GM21737 (cell line): Measurements from ENCODE around the gene PDE4D.
"Not testable (repeated sequence)": the region's sequence is repeated elsewhere in the genome, so short reads cannot be mapped to it uniquely, and the experiment has no call there.

ENCODE experiments used
- ATAC-seq: cut with Tn5 transposase; IDR thresholded peaks from one replicate; pipeline ENCODE4 v1.9.1; 2021; ENCODE audit warnings: mild to moderate bottlenecking, moderate library complexity; ENCODE audit not compliant: unreplicated experiment

Gene PDE4D

DNA sequence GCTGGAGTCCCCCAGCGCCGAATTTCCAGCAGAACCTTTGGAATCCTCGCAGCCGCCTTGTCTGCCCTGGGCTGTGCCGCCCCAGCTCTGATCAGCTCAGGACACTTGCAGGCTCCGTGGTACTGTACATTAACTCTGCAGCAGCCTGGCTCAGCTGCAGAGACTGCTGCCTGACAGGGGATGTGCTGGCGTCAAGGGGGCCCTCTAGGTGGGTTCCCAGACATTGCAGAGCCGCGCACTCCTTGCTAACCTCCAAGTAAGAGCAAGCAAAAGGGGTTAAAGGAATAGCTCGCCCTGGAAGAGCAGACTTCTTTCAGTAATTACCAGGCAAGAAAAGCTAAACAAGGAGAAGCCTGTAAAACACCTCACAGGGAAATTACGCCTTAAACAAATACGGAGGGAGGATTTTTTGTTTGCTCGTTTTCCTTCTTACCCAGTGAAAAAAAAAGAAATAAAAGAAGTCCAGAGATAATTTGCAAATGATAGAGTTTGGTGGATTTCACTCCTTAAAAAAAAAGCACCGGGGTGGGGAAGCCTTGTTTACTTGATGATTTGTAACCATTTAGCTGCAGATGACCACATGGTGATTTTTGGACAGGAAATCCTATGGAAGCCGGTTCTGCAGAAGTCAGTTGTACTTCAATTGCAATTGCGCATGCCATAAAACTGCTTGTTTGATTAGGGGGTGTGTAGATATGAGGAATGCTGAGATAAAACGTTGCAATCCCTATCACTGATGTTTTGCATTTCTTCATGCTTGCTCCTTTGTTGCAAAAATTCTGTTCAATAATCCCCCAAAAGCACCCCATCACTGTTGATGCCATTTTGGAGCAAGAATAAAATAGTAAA lies 305.8 kb downstream of the PDE4D start:
- ATAC-seq, result no peak

DNA sequence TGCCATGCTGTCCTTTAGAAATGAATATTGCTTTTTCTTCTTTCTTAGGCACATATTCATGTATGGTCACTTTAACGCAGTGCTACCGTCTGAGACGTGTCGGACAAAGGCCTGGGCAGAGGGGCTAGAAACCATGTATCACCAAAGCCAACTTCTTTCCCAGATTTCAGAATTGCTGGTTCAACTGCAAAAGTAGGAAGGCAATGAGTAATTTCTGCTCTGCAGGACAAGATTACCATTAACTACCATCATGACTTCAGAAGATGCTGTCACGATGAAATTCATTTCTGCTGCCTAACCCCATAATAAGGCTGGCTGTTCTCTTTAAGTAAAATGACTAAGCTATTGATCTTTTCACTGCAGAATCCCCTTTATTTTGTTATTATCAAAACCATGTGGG lies 306.7 kb downstream of the PDE4D start:
- no peak for ATAC-seq

DNA sequence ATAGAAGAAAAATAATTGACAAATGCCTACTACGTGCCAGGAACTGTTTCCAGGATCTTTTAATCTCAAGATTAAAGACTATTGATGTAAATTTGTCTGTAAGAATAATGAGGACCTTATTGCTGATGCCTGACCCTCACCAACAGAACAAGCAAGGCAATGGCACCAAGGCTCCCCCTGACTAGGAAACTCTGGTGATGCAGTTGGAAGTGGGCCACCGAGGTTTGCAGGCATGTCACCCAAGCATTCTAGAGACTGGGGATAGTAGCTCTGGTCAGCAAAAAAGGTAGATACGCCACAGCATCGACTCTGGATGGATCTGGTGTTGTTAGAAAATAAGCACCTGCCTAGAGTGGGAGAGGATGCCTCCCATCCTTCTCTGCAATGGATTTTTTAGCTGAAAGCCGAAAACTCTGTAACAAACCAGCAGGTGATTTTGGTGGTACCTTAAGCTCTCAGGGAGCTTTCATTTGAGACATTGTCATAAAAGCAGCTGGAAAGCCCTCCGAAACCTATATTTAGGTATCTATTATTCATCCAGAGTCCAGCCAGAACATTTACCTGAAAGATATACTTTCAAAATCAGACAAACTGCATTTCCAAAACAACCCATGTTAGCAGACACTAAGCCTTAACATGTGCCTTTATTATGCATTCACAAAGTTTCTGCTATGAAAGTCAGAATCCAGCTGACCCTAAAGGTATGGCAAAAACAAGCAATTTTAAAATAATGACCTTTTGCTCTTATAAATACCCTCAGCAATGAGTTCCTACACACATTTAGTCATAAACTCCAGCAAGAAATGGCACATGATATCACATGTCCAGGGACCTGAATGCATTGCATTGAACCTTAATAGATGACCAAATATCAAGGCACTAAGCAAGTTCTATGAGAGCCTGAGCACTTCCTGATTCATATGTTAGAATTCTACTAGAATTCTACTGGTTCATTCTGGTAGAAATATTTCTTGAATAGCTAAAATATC lies 308.4 kb downstream of the PDE4D start:
- ATAC-seq, result no peak

DNA sequence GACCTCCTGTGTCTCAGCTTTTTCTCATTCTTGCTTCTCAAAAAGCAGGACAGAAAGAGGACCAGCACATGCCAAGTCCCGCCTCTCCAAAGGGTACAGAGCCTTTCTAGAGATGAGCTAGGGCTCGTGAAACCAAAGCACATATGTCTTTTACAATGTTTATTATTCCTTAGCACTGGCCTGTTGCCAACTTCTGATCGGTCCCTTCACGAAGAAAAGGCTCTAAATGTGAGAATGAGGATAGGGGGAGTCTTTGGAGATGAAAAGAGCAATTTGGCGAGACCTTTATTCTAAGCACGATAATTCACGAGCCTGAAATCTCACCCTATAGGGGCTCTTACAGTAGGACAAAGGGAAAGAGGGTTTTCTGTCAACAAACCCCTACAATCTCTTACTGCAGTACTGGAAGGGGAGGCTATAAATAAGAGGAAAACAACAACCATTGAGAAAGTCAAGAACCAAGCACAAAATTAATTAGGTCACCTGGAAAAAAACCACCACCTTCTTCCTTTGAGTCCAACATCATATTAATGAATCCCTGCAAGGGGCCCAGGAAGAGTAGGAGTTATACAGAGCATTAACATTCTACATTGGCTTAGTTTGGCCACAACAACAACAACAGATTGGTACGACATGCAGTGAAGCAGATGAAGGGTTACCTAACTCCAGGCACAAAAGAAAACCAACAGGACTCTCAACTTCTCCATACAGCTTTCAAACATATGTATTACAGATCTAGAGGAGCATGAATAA lies 309.5 kb downstream of the PDE4D start:
- ATAC-seq, result no peak

DNA sequence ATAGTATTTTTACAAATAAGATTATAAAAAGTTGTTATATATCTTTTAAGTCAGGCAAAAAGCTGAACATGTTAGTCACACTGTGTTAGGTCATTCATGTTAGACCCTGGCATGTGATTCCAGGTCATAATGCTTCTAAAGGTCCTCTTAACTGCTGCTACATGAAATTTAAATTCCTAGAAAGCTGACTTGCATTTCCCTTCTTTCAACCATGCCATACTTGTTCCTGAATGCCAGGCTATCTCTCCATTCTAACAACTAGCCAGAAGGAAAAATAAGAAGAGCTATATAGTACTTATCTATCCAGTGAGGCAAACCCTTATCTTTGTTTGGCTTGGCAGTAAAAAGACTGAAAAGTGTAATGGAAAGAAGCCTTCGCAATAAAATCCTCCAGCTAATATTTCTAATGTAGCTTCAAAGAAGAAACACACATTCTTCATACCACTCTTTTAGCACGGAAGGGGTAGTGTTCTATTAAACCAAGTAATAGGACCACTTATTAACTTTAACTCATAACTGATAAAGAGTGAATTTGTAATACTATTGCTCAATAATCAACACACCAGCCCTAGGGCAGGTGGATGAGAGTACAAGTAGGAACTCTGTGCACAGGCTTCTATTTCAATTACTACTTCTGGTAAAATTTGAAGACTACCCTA lies 310.2 kb downstream of the PDE4D start:
- ATAC-seq, result no peak

DNA sequence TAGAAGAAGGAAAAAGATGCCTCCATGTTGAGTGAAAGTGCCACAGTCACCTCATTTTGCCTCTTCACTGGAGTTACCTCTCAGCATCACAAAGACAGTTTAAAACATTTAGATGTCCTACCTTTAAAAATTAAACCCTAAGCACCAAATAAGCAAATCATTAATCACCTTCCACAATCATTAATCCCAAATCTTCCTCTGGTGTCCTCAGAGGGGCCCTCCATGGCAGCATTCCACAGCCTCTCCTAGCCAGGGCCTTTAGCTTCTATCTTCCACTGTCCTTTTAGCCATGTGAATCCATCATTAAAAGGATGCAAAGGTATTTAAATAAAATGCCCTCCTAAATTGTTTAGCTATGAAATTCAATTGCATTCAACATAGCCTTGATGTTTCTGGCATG lies 310.8 kb downstream of the PDE4D start:
- ATAC-seq, result no peak

DNA sequence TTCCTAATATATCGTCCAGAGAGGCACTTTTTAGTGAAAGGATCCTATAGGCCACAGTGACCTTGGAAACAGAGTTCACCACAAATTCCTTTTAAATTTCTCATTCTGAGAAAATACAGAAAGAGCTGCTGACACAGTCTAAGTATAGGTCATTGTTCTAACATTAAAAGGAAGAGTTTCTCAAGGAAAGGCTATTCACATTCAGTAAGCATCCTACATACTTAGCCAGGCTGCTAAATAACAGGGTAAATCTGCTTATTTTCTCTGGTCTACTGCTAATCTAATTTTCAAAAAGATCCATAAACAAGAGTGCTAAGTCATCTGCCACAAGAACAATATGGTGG lies 313.7 kb downstream of the PDE4D start:
- ATAC-seq, result no peak

DNA sequence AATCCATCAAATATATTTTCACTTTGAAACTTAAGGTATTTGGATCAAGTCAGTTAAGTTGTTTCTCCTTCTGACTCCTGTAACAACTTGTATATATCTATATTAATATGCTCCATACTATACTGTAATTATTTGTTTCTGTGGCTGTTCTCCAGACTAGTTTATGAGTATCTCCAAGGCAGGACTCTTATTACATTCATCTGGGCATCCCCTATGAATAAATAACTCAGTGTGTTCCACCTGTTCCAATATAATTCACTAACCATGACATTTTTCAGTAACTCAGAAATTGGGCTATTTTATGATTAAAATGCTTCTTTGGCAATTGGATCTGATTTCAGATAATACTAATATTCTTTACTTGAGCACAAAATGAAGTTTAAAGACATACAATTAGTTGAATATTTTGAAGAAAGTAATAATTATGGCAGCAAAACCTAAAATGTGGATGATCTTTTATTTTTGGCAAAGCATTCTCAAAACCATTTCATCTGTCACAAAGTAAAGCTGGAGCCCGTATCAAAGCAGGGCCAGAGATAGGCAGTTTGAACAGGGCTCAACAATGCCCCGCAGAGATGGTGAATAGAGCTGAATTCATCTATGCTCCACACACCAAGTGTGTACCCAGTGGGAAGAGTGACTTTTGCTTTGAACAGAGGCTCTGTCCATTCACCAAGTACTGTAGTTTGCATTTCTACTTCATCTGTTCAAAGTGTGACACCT lies 314.3 kb downstream of the PDE4D start:
- ATAC-seq, result no peak

DNA sequence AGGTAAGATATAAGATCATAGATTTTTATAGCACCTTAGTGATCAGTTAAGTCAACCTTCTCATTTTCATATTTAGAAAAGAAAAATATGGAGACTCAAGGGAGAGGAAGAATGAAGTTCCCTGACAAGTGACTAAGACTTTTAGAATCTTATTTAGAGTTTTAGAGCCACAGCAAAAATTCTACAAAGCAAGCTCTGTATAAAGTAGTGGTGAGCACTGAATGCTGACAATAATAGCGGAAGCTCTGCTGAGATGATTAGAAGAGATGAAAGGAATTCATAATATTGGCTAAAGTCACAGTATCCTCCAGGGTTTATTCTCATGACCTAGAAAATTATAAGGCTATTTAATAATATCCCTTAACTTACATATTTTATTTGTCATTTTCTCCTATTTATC lies 316.0 kb downstream of the PDE4D start:
- ATAC-seq, result no peak

DNA sequence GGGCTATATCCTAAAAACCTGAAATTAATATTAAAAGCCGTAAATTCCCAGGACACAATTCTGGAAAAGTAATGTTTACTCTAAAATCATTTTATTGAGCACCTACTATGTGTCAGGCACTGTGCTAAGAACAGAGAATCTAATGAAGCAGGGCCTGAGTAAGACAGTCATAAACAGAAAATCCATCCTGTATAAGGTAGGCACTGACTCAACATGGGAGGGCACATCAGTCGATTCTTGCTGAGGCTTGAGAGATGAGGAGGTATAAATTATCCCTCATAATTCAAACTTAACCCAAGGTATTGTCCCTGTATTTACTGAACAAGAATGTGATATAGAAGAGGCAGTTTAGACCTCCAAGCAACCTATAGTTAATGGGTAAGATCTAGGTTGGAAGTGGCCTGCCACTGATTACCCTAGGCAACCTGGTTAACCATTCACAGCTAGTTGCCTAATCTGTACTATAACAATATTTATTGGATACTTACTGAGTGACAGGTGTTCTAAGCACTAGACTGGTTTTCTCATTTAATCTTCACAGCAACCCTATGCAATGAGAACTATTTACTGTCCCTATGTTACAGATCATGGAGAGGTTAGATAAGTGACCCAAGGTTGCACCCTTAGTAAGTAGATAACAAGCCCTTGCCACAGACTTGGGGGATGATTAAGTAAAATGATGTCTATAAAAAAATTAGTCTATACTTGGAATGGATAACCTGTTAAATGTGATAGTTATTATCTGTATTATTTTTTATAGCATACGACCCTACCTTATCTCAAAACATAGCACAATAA lies 317.7 kb downstream of the PDE4D start:
- ATAC-seq, result no peak

DNA sequence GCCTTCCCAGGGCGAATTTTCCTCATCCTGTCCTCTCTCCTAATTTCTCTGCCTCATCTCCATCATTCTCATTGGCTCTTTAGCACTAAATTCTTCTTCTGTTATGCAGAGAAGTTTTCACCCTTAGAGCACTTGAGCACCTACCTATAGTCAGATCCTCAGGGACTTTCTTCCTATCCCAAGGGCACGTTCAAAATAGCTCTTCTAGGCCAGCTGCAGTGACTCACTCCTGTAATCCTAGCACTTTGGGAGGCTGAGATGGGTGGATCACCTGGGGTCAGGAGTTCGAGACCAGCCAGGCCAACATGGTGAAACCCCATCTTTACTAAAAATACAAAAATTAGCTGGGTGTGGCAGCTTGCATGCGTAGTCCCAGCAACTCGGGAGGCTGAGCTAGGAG lies 320.0 kb downstream of the PDE4D start:
- not testable (repeated sequence) for ATAC-seq

DNA sequence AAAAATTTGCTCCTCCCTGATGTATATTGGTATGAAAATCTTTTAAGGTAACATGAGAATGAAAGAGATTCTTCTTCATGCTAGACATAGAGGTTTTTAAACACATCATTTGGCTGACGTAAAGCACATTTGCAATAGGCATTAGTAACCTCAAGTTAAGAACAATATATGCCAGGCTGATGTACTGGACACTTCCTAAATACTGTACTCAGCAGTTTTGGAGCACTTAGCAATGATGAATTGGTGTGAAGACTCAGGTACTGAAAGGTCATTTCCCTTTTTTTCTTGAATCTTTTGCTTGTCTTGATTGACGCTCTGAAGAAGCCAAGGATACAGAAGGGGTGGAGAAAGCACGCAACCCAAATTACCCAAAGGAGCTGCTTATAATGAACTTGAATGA lies 322.5 kb downstream of the PDE4D start:
- no peak for ATAC-seq

DNA sequence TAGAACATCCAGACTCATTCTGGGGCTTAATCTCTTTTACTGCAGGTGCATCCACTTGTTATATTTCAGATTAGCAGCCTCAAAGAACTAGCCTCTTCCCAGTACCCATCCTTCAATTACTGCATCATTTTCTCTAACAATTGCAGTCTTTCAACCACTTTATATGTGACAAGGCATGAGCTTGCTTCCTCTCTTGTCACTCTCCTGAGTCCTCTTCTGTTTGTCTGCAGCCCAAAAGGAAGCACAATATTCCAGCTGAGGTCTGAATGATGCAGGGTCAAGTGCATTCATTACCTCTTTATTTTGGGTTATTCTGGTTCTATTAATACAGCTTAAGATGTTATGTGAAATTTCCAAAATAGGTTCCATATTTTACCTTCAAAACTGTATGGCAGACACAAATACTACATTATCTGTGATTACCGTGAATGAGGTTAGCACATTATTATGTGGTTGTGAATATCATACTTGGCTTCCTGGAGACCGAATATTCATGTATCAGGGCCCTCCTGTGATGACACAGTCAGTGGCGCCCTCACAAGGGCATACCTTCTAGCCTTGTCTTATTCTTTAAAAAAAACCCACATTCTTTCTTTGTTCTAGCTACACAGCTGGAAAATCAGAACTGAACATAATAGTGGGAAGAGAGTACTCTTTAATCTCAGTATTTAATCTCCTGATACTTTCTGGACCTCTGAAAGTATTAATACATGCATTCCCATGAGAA lies 323.8 kb downstream of the PDE4D start:
- ATAC-seq, result no peak

DNA sequence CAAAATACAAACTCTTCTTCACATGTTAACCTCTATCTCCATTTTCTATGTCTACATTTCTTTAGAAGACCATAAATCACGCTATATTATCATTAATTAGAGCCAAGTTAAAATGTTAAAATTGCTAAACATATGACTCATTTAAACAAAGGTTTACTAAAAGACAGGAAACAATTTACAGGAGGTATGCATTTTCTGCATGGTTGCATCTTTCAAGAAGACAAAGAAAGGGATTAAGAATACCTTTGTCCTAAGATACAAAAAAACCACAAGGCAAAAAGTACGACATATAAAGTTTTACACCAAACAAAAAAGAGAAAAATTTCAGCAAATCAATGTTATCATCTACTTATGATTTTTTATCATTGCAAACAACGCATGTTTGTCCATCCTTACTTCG lies 324.4 kb downstream of the PDE4D start:
- ATAC-seq, result no peak

DNA sequence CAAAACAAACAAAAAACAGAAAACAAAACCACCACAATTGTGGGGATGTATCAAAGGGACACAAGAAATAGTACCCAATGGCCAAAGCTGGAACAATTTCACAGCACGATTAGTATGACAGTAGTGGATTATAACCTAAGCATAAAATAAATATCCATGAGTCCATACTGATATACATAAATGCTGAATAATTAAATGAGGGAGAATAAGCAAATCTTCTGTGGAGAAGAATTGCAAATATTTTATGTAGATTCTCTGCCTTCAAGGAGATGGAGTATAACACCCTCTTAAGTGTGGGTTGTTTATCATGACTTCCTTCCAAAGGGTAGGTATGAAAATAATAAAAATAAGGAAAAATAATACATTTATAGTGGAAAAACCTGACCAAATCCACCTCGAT lies 325.4 kb downstream of the PDE4D start:
- ATAC-seq, result no peak

DNA sequence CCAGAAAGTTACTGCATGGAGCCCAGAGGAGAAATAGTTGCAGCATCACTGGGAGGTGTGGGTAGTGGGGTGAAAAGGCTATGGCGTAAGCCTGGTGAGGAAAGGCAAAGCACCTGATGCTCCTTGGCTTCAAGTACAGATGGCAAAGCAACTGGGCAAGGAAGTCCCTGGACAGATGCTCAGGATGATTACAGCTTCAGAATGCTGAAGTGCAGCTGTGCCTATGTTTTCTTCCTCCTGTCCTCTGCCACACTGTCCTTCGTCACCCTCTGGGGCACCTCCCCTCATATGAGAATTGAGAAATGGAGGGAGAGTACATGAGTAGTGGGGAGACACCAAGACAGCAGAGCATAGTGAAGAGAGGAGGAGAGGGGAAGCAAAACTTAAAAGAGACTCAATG lies 328.0 kb downstream of the PDE4D start:
- ATAC-seq, result no peak

DNA sequence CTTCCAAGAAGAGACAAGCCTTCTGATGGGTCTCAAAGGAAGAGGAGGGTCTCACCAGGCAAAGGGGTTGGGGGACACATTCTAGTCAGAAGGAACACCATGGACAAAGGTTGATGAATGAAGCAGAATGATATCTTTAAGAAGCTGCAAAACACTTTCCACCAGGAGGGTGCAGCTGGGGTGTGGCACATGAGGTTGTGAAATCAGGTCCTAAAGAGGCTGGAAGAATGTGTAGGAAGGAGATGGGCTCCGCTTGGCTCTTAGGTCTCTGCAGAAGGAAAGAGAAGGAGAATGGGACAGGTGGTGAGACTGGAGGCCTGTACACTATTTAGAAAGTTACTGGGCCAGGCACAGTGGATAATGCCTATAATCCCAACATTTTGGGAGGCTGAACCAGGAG lies 328.6 kb downstream of the PDE4D start:
- no peak for ATAC-seq

DNA sequence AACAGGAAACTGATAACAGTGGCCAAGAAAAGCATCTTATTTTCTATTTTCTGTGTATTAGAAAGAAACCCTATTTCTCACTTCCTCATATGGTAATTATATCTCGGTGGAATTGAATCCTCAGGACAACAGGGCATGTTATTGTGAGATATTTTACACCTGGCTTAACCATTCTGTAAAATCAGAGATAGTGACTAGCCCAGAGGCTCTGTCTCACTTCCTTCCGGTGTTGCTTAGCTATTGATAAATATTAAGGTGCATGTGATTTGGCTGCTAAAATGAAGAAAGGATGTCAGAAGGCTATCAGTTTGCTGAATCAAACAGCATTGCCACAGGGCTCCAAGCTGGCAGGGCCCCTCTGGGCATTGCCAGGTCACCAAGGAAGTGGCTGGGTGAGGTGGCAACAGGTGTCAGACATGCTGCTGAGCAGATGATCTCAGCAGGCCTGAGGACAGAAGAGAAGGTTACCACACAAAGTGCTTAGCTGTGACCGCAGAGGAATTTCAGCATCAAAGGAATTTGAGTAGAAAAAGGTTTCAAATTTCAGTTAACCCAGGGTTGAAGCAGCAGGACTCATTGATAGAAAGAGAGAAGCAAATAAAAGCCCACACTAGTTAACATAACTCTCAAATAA lies 330.7 kb downstream of the PDE4D start:
- ATAC-seq, result peak; percentile 93
